IPS-NIHi11 (cell line): ENCODE data around the gene CLASP2.
"Not testable (repeated sequence)": the region's sequence is repeated elsewhere in the genome, so short reads cannot be mapped to it uniquely, and the experiment has no call there.

Experiments
- DNase-seq: peaks from one replicate; pipeline ENCODE4 v3.0.0; 2012; ENCODE audit warnings: mixed read lengths, low spot score

Gene CLASP2

GRCh38 chr3:33541918-33542317, 176.1 kb downstream of the CLASP2 start:
- DNase-seq, result no peak

GRCh38 chr3:33538678-33539339, 179.2 kb downstream of the CLASP2 start:
- no peak for DNase-seq

- DNase-seq, result no peak
These were observed 180.9 kb downstream of the CLASP2 start for GRCh38 chr3:33537133-33537532.

GRCh38 chr3:33526787-33527186, 191.3 kb downstream of the CLASP2 start:
- no peak for DNase-seq

GRCh38 chr3:33525232-33525631, 192.8 kb downstream of the CLASP2 start:
- DNase-seq, result no peak

- DNase-seq, result no peak
These were observed 194.9 kb downstream of the CLASP2 start for GRCh38 chr3:33523093-33523667.

- DNase-seq, result no peak
These were observed 196.3 kb downstream of the CLASP2 start for GRCh38 chr3:33521736-33522135.

GRCh38 chr3:33513262-33513863, 204.7 kb downstream of the CLASP2 start:
- DNase-seq, result no peak

GRCh38 chr3:33505027-33505426, 213.0 kb downstream of the CLASP2 start:
- DNase-seq, result no peak

GRCh38 chr3:33496449-33496848, 221.6 kb downstream of the CLASP2 start:
- DNase-seq, result no peak

- DNase-seq, result no peak
These were observed 226.3 kb downstream of the CLASP2 start for GRCh38 chr3:33491721-33492120.

GRCh38 chr3:33490641-33491241, 227.3 kb downstream of the CLASP2 start:
- no peak for DNase-seq

- no peak for DNase-seq
These were observed 229.4 kb downstream of the CLASP2 start for GRCh38 chr3:33488683-33489082.

GRCh38 chr3:33488246-33488645, 229.8 kb downstream of the CLASP2 start:
- DNase-seq, result no peak

- DNase-seq, result no peak
These were observed 235.9 kb downstream of the CLASP2 start for GRCh38 chr3:33482111-33482521.

- DNase-seq, result no peak
These were observed 243.2 kb downstream of the CLASP2 start for GRCh38 chr3:33474896-33475295.

GRCh38 chr3:33473813-33474212, 244.2 kb downstream of the CLASP2 start:
- DNase-seq, result no peak

GRCh38 chr3:33467786-33468185, 250.3 kb downstream of the CLASP2 start:
- DNase-seq, result no peak

- DNase-seq, result no peak
These were observed 257.0 kb downstream of the CLASP2 start for GRCh38 chr3:33461097-33461496.

GRCh38 chr3:33459577-33459976, 258.5 kb downstream of the CLASP2 start:
- DNase-seq, result not testable (repeated sequence)

- no peak for DNase-seq
These were observed 259.6 kb downstream of the CLASP2 start for GRCh38 chr3:33458446-33458845.

GRCh38 chr3:33456756-33457155, 261.3 kb downstream of the CLASP2 start:
- no peak for DNase-seq

GRCh38 chr3:33453331-33453761, 264.7 kb downstream of the CLASP2 start:
- no peak for DNase-seq
